Erythroblast (primary cell): ENCODE results near the gene CFAP43.
"Not testable (repeated sequence)": the region's sequence is repeated elsewhere in the genome, so short reads cannot be mapped to it uniquely, and the experiment has no call there.

ENCODE experiments used
- GATA1 ChIP-seq: IDR thresholded peaks from 2 replicates; pipeline ENCODE4 v1.6.1; 2011; ENCODE audit warnings: low read depth, mild to moderate bottlenecking, control low read depth, low read length, moderate library complexity
- POLR2A ChIP-seq: IDR thresholded peaks from 2 replicates; pipeline ENCODE4 v1.6.1; 2011; ENCODE audit warnings: mild to moderate bottlenecking, low read length

GRCh38 chr10:104243009-104243408, 10.8 kb upstream of the CFAP43 start:
- TF ChIP-seq POLR2A, GATA1: not testable (repeated sequence)
